H1 (cell line): Measurements from ENCODE around the gene GIT1. TPM values are rescaled to one million over a fixed set of nuclear protein-coding genes. Genes with fewer than 3 reads are reported as not detected.

Source experiments
- CTCF ChIA-PET: fragments of 300-600 bp; sonication (Branson Sonifier 250); formaldehyde crosslinking; loops from one replicate; lab custom pipeline; 2021; ENCODE audit not compliant: partially characterized antibody; lab: Charles Lee
- POLR2A ChIA-PET: fragments of 300-600 bp; sonication (Branson Sonifier 250); formaldehyde crosslinking; loops from one replicate; lab custom pipeline; 2021; ENCODE audit warnings: inconsistent platforms; ENCODE audit not compliant: partially characterized antibody; lab: Charles Lee
- DNase-seq, 2 experiments: peaks; one replicate each; pipeline versions ENCODE4 v3.0.0 to v3.0.0-alpha.2; 2010 to 2022; ENCODE audit warnings: low spot score in 2 of 2, low read depth in 1 of 2, mixed read lengths in 1 of 2
- FAIRE-seq: peaks from 2 replicates; lab custom pipeline; 2011; peaks lifted over from hg19 to GRCh38; lab: Jason Lieb, UNC
- H2AFZ ChIP-seq: 2 replicates; pipeline ENCODE4 v1.8.1; 2012; ENCODE audit warnings: low read length, inconsistent platforms
- H2AK5ac ChIP-seq: 2 replicates; pipeline ENCODE4 v1.6.1; 2013; ENCODE audit warnings: low read depth, low read length
- H2BK120ac ChIP-seq: replicated peaks from 2 replicates; pipeline ENCODE3; 2013; ENCODE audit warnings: low read depth, low read length, inconsistent platforms
- H2BK12ac ChIP-seq: 2 replicates; pipeline ENCODE4 v1.6.1; 2013; ENCODE audit warnings: low read depth, low read length
- H2BK15ac ChIP-seq: 2 replicates; pipeline ENCODE4 v1.6.1; 2013; ENCODE audit warnings: low read length
- H2BK20ac ChIP-seq: 2 replicates; pipeline ENCODE4 v1.6.1; 2013; ENCODE audit warnings: low read length
- H2BK5ac ChIP-seq: 2 replicates; pipeline ENCODE4 v1.6.1; 2013; ENCODE audit warnings: low read depth, low read length
- H3K14ac ChIP-seq: 2 replicates; pipeline ENCODE4 v1.6.1; 2013; ENCODE audit warnings: inconsistent platforms; ENCODE audit not compliant: insufficient read length
- H3K18ac ChIP-seq: 2 replicates; pipeline ENCODE4 v1.6.1; 2013; ENCODE audit warnings: low read length; ENCODE audit errors: extremely low read depth
- H3K23ac ChIP-seq: 2 replicates; pipeline ENCODE4 v1.6.1; 2013; ENCODE audit warnings: inconsistent platforms; ENCODE audit not compliant: insufficient read length
- H3K23me2 ChIP-seq: 2 replicates; pipeline ENCODE4 v1.6.1; 2013; ENCODE audit warnings: low read depth, low read length
- H3K27ac ChIP-seq: 2 replicates; pipeline ENCODE4 v1.6.1; 2011; ENCODE audit warnings: low read depth, low read length, inconsistent platforms
- H3K27me3 ChIP-seq, 4 experiments: replicated peaks in 1 of 4; 1 replicate in 1 of 4; 2 replicates in 3 of 4; pipeline versions ENCODE4 v1.6.1 to v1.8.1; 2011 to 2013; ENCODE audit warnings: low read length in 3 of 4, mild to moderate bottlenecking in 3 of 4, inconsistent platforms in 2 of 4, mixed read lengths in 2 of 4, moderate library complexity in 1 of 4; ENCODE audit not compliant: control insufficient read depth in 3 of 4, insufficient read depth in 3 of 4; ENCODE audit errors: extremely low read depth in 1 of 4
- H3K36me3 ChIP-seq, 4 experiments: 2 replicates each; pipeline versions ENCODE4 v1.6.1 to v1.8.1; 2011 to 2013; ENCODE audit warnings: mild to moderate bottlenecking in 4 of 4, low read length in 3 of 4, moderate library complexity in 2 of 4, control low read depth in 1 of 4, inconsistent platforms in 1 of 4; ENCODE audit not compliant: insufficient read depth in 4 of 4, control insufficient read depth in 2 of 4
- H3K4ac ChIP-seq: replicated peaks from 2 replicates; pipeline ENCODE3; 2013; ENCODE audit warnings: low read length, low read depth, mixed read lengths, inconsistent platforms; ENCODE audit not compliant: insufficient read length
- H3K4me1 ChIP-seq, 4 experiments: replicated peaks in 1 of 4; 1 replicate in 1 of 4; 2 replicates in 3 of 4; pipeline versions ENCODE4 v1.6.1 to v1.8.1; 2011 to 2013; ENCODE audit warnings: low read length in 3 of 4, inconsistent platforms in 2 of 4, mixed read lengths in 1 of 4; ENCODE audit not compliant: insufficient read depth in 4 of 4, control insufficient read depth in 3 of 4
- H3K4me2 ChIP-seq, 2 experiments: 2 replicates each; pipeline versions ENCODE4 v1.6.1 to v1.8.1; 2011 to 2013; ENCODE audit warnings: low read depth in 2 of 2, low read length in 2 of 2, control low read depth in 1 of 2, inconsistent platforms in 1 of 2, mild to moderate bottlenecking in 1 of 2; ENCODE audit not compliant: insufficient read depth in 1 of 2
- H3K4me3 ChIP-seq, 4 experiments: fragments of 200-600, 300-600 bp in 1 of 4; sonication (generic), shearing (Covaris generic), sonication (Bioruptor Twin) in 1 of 4; 2 replicates each; pipeline versions ENCODE4 v1.5.1 to v1.8.1; 2011 to 2016; ENCODE audit warnings: low read length in 4 of 4, low read depth in 3 of 4, control low read depth in 2 of 4, inconsistent platforms in 2 of 4, mild to moderate bottlenecking in 2 of 4, mixed read lengths in 1 of 4, moderate library complexity in 1 of 4; ENCODE audit not compliant: insufficient read depth in 2 of 4; ENCODE audit errors: extremely low read depth in 1 of 4
- H3K56ac ChIP-seq: replicated peaks from 2 replicates; pipeline ENCODE3; 2013; ENCODE audit warnings: low read depth, mild to moderate bottlenecking, mixed read lengths, low read length, inconsistent platforms; ENCODE audit not compliant: insufficient read length
- H3K79me1 ChIP-seq: 2 replicates; pipeline ENCODE4 v1.6.1; 2013; ENCODE audit warnings: low read depth, low read length, control low read depth
- H3K79me2 ChIP-seq, 2 experiments: 2 replicates each; pipeline versions ENCODE4 v1.6.1 to v1.8.1; 2012 to 2013; ENCODE audit warnings: low read length in 2 of 2, mild to moderate bottlenecking in 2 of 2, inconsistent platforms in 1 of 2; ENCODE audit not compliant: insufficient read depth in 2 of 2, control insufficient read depth in 1 of 2
- H3K9ac ChIP-seq, 4 experiments: replicated peaks in 1 of 4; 1 replicate in 1 of 4; 2 replicates in 3 of 4; pipeline versions ENCODE4 v1.6.1 to v1.8.1; 2011 to 2013; ENCODE audit warnings: low read depth in 3 of 4, low read length in 3 of 4, control low read depth in 2 of 4, mild to moderate bottlenecking in 2 of 4, moderate library complexity in 2 of 4, inconsistent platforms in 1 of 4; ENCODE audit errors: extremely low read depth in 1 of 4
- H3K9me3 ChIP-seq, 2 experiments: 2 replicates each; pipeline versions ENCODE4 v1.6.1 to v1.8.1; 2012 to 2013; ENCODE audit warnings: mild to moderate bottlenecking in 2 of 2, moderate library complexity in 2 of 2, control low read depth in 1 of 2, inconsistent platforms in 1 of 2, low read depth in 1 of 2, low read length in 1 of 2, mixed read lengths in 1 of 2; ENCODE audit not compliant: insufficient read depth in 2 of 2
- H4K20me1 ChIP-seq, 2 experiments: replicated peaks in 1 of 2; 2 replicates each; pipeline versions ENCODE3 to v1.8.1; 2011 to 2013; ENCODE audit warnings: inconsistent platforms in 2 of 2, low read length in 2 of 2, mild to moderate bottlenecking in 1 of 2; ENCODE audit not compliant: insufficient read depth in 2 of 2, control insufficient read depth in 1 of 2
- H4K5ac ChIP-seq: 2 replicates; pipeline ENCODE4 v1.6.1; 2013; ENCODE audit warnings: low read length, low read depth, mixed read lengths, inconsistent platforms; ENCODE audit not compliant: insufficient read length
- H4K8ac ChIP-seq: 2 replicates; pipeline ENCODE4 v1.8.0; 2013; ENCODE audit warnings: mild to moderate bottlenecking, moderate library complexity, low read length, inconsistent platforms; ENCODE audit not compliant: insufficient read depth; ENCODE audit errors: extremely low read depth
- H4K91ac ChIP-seq: replicated peaks from 2 replicates; pipeline ENCODE3; 2013; ENCODE audit warnings: low read length, mixed read lengths, inconsistent platforms; ENCODE audit not compliant: insufficient read length
- ATF2 ChIP-seq: IDR thresholded peaks from 2 replicates; pipeline ENCODE4 v1.6.1; 2012; ENCODE audit warnings: low read length, inconsistent platforms
- CTCF ChIP-seq, 3 experiments: IDR thresholded peaks; 1 replicate in 2 of 3; 2 replicates in 1 of 3; pipeline versions ENCODE4 v1.5.1 to v1.6.1; 2011; ENCODE audit warnings: low read length in 3 of 3, mild to moderate bottlenecking in 3 of 3, inconsistent platforms in 2 of 3, low read depth in 1 of 3, moderate library complexity in 1 of 3; ENCODE audit not compliant: insufficient read depth in 1 of 3; ENCODE audit errors: control extremely low read depth in 1 of 3
- MAX ChIP-seq: IDR thresholded peaks from 2 replicates; pipeline ENCODE4 v1.6.1; 2012; ENCODE audit warnings: inconsistent platforms
- POLR2A ChIP-seq, 2 experiments: IDR thresholded peaks; 1 replicate in 1 of 2; 2 replicates in 1 of 2; pipeline ENCODE4 v1.6.1; 2011; ENCODE audit warnings: low read depth in 2 of 2, low read length in 2 of 2, mild to moderate bottlenecking in 2 of 2; ENCODE audit errors: control extremely low read depth in 1 of 2
- POU5F1 ChIP-seq: IDR thresholded peaks from 2 replicates; pipeline ENCODE4 v1.6.1; 2011; ENCODE audit warnings: low read depth, mild to moderate bottlenecking, low read length, moderate library complexity
- WGBS, 2 experiments: shearing (Covaris generic) in 1 of 2; methylation state at CpG; one replicate each; pipeline versions ENCODE4 v1.1.6 to v1.1.7; 2013 to 2015; ENCODE audit warnings: low lambda C conversion rate in 2 of 2, mixed read lengths in 2 of 2, inconsistent platforms in 1 of 2, low coverage in 1 of 2, missing lambda C conversion rate in 1 of 2; ENCODE audit not compliant: insufficient replicate concordance in 2 of 2, insufficient coverage in 1 of 2, insufficient read length in 1 of 2; ENCODE audit errors: extremely low coverage in 1 of 2, missing lambda C conversion rate in 1 of 2; 5-methylcytosine and 5-hydroxymethylcytosine counted together
- polyA plus RNA-seq, 7 experiments: library from polyadenylated mRNA; depleted of rRNA in 3 of 7; stranded (reverse) in 5 of 7; unstranded in 2 of 7; fragments of >200 nt in 5 of 7; fragments of 200-250 nt in 2 of 7; gene quantifications; 1 replicate in 5 of 7; 2 replicates in 1 of 7; 4 replicates in 1 of 7; pipeline versions ENCODE4 v1.2.1 to v1.2.3, GENCODE V29; 2011 to 2013; ENCODE audit warnings: missing spikeins in 2 of 7, mixed read lengths in 2 of 7
- total RNA-seq: library from RNA; stranded (reverse); fragmentation: NEBNext Ultra II Directional; extraction: Animal tissue kit (Norgen Biotek cat#: 25700); gene quantifications from 2 replicates; pipeline ENCODE4 v1.2.1, GENCODE V29; 2021

Gene GIT1
- total and polyA plus RNA-seq, 2 of the 8 experiments (the other 6 are each of a cell fraction or from before 2014, with no cell fraction given), result 62.4 to 63.0 TPM

- Histone ChIP-seq H4K20me1 (peaks cover 12 to 35% of the 10 kb centered on the region in 2 experiments), H3K4me3 (no peak overlapping the region), H4K91ac (peak overlapping the region; percentile 2), H3K27me3 (no peaks in the 10 kb centered on the region), H2BK15ac (0 out of 2 replicates have a peak overlapping the region, but pooled peaks have one; percentile 7), H3K9me3 (no peaks in the 10 kb centered on the region), H3K79me1 (peaks cover 19% of the 10 kb centered on the region), H2BK20ac (no peak overlapping the region; the same call in 1 of the 2 replicates), H3K4ac (no peak overlapping the region), H2BK5ac (peak overlapping the region; percentile 8; the same call in 1 of the 2 replicates), H2AK5ac (0 out of 2 replicates have a peak overlapping the region, but pooled peaks have one; percentile 26), H3K36me3 (peaks cover 0 to 6% (median 4%) of the 10 kb centered on the region in 4 experiments; a peak in 2 of 8 replicates), H3K27ac (no peak overlapping the region), H3K23me2 (peaks cover 4% of the 10 kb centered on the region; the same call in 1 of the 2 replicates), H2BK120ac (no peak overlapping the region), H3K9ac (no peak overlapping the region), H3K56ac (no peak overlapping the region), H3K4me1 (peaks cover 7 to 24% (median 19%) of the 10 kb centered on the region in 4 experiments), H3K79me2 (peaks cover 0 to 39% of the 10 kb centered on the region in 2 experiments; a peak in 2 of 4 replicates), H2BK12ac (peak overlapping the region; percentile 50; the same call in 1 of the 2 replicates), H3K14ac (no peak overlapping the region), H2AFZ (no peak overlapping the region), H3K23ac (no peak overlapping the region), H3K18ac (no peak overlapping the region), H3K4me2 (0 out of 4 replicates have a peak overlapping the region, but pooled peaks of 1 of the 2 experiments have one; percentile 2), H4K5ac (no peak overlapping the region), H4K8ac (no peak overlapping the region; the same call in 1 of the 2 replicates)
- DNase-seq (no peak), FAIRE-seq (no peak)
- ChIA-PET POLR2A (interaction anchor here (1.0 to 5.1 kb wide), 2 partner anchors 8 to 9 kb away, joined by 3 to 19 read pairs; partner anchors contain the start of gene ANKRD13B), CTCF (interaction anchor here (4.1 to 15.3 kb wide), 4 partner anchors 9 to 36 kb away, joined by 19 to 193 read pairs (median 126); partner anchors contain the start of genes ABHD15, ANKRD13B, CORO6 and TP53I13)
- 88% methylated on average over 14 of the region's 16 CpGs; no CpG with 5 or more reads in 1 of the 2 experiments for WGBS, 2 experiments
- TF ChIP-seq MAX, result no peak
- TF ChIP-seq ATF2, result no peak
- TF ChIP-seq POLR2A (IDR thresholded peaks at IDR 0.05; ENCODE audit: control extremely low read depth in 1 of 2, low read depth in 2 of 2, low read length in 2 of 2), result no peak
- TF ChIP-seq CTCF (IDR thresholded peaks at IDR 0.05; ENCODE audit: control extremely low read depth in 1 of 3, insufficient read depth in 1 of 3, low read depth in 1 of 3, low read length in 3 of 3), result no peak
- no peak for TF ChIP-seq POU5F1
Observed at GRCh38 chr17:29583324-29584248, 5.9 kb downstream of the GIT1 start.
